ENCODE data around the gene MEG3. TPM values are rescaled to one million over a fixed set of nuclear protein-coding genes. Genes with fewer than 3 reads are reported as not detected.

MEG3 gene
- total and polyA plus RNA-seq, 2 of the 4 experiments (the other 2 are of a cell fraction) = 31.5 to 556 TPM

DNA sequence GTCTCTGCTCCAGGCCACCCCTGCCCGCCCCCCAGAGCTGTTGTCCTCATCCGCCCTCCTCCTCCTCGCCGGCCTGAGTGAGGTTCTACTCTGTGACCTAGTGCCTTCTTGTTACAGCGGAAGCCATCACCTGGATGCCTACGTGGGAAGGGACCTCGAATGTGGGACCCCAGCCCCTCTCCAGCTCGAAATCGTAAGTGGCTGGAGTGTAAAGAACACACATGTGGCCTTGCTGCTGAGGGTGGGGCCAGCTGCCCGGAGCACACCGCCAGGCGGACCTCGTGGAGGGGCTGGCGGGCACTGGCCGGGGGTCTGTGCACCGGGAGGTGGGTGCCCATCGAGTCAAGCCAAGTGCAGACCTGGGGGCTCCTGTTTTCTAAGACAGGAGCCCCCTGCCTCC lies 19.4 kb downstream of the MEG3 start:
- ChIA-PET POLR2A (ENCODE audit: unreplicated experiment) (no interaction called here), CTCF (no interaction called here)
- Histone ChIP-seq H4K20me1 (ENCODE audit: insufficient read depth, low read length) (peaks cover 99% of the 10 kb centered on the region), H3K9ac (ENCODE audit: low read depth, low read length) (no peak overlapping the region), H4K8ac (ENCODE audit: low read depth in 2 of 2, low read length in 2 of 2) (no peak overlapping the region), H2BK5ac (ENCODE audit: low read depth, low read length, poor library complexity, severe bottlenecking) (no peak overlapping the region), H3K36me3 (ENCODE audit: control insufficient read depth, insufficient read depth, low read length) (peaks cover 54% of the 10 kb centered on the region), H2AK9ac (replicated peaks; ENCODE audit: low read depth, low read length, poor library complexity) (no peak overlapping the region), H2AFZ (replicated peaks; ENCODE audit: low read length, poor library complexity) (no peak overlapping the region), H3K27ac (ENCODE audit: insufficient read depth, low read length) (no peak overlapping the region), H3K4me2 (ENCODE audit: low read depth, low read length) (no peak overlapping the region), H4K91ac (ENCODE audit: insufficient read depth, low read depth, low read length) (no peak overlapping the region), H3K79me1 (ENCODE audit: low read depth in 1 of 2, low read length in 2 of 2) (peaks cover 3 to 58% of the 10 kb centered on the region in 2 experiments; a peak in 3 of 4 replicates), H2BK15ac (ENCODE audit: low read depth, low read length) (no peak overlapping the region), H3K18ac (ENCODE audit: low read depth, low read length) (no peak overlapping the region), H3K9me1 (ENCODE audit: insufficient read depth, low read length) (peaks cover 4% of the 10 kb centered on the region; the same call in 1 of the 2 replicates), H3K14ac (replicated peaks; ENCODE audit: low read depth, low read length) (no peak overlapping the region), H3K4ac (ENCODE audit: low read depth, low read length) (no peak overlapping the region), H3K56ac (ENCODE audit: extremely low read depth, insufficient read depth, low read length) (no peak overlapping the region), H3K27me3 (ENCODE audit: control insufficient read depth, insufficient read depth, low read length) (no peaks in the 10 kb centered on the region), H3K9me3 (ENCODE audit: control insufficient read depth, insufficient read depth, low read length) (no peaks in the 10 kb centered on the region), H3K23ac (ENCODE audit: low read depth, low read length) (no peak overlapping the region), H2BK20ac (ENCODE audit: low read depth, low read length) (no peak overlapping the region), H2BK120ac (ENCODE audit: low read depth, low read length) (no peak overlapping the region), H2AK5ac (ENCODE audit: low read depth, low read length) (no peak overlapping the region), H3K4me3 (ENCODE audit: insufficient read depth, low read depth, low read length) (no peak overlapping the region), H3K4me1 (ENCODE audit: control insufficient read depth, insufficient read depth, low read length) (peaks cover 16% of the 10 kb centered on the region), H4K5ac (ENCODE audit: low read depth, low read length) (no peak overlapping the region)
- intact Hi-C loops (cut with micrococcal nuclease) (no loop called here), in situ Hi-C loops (cut with MboI; ENCODE audit: low sequenced_read_pairs) (loop anchor here (10.0 kb wide), 1 partner anchor 461 kb away; no protein-coding TSS in a partner anchor), dilution Hi-C loops (cut with HindIII; ENCODE audit: low sequenced_read_pairs, unreplicated experiment) (no loop called here)
- ATAC-seq (ENCODE audit: low read depth) (no peak), DNase-seq (no peak)
- WGBS, 2 experiments (ENCODE audit: extremely low coverage in 2 of 2, insufficient read length in 1 of 2) = 60% methylated on average over 1 of the region's 17 CpGs; no CpG with 5 or more reads in 1 of the 2 experiments
- no TSS peak for BruUV-seq (replicated peaks)
- 0 out of 2 replicates have a peak, but pooled peaks have one; percentile 8 for TF ChIP-seq POLR2A (IDR thresholded peaks at IDR 0.05; ENCODE audit: low read depth, low read length)
- TF ChIP-seq RAD21 (IDR thresholded peaks at IDR 0.05; ENCODE audit: low read length) = no peak
- no peak for TF ChIP-seq RCOR1 (IDR thresholded peaks at IDR 0.05; ENCODE audit: insufficient replicate concordance, low read length)
- no peak for TF ChIP-seq CEBPB (IDR thresholded peaks at IDR 0.05; ENCODE audit: low read depth, low read length)
- TF ChIP-seq, protein P1, sequence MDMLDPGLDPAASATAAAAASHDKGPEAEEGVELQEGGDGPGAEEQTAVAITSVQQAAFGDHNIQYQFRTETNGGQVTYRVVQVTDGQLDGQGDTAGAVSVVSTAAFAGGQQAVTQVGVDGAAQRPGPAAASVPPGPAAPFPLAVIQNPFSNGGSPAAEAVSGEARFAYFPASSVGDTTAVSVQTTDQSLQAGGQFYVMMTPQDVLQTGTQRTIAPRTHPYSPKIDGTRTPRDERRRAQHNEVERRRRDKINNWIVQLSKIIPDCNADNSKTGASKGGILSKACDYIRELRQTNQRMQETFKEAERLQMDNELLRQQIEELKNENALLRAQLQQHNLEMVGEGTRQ (IDR thresholded peaks at IDR 0.05; ENCODE audit: low read depth, low read length) = no peak
- no peak for TF ChIP-seq RFX5 (IDR thresholded peaks at IDR 0.05; ENCODE audit: low read depth, low read length)
- TF ChIP-seq MAZ (IDR thresholded peaks at IDR 0.05; ENCODE audit: borderline replicate concordance, low read depth, low read length) = no peak
